ENCODE measurements around the gene MRPL1. TPM values are rescaled to one million over a fixed set of nuclear protein-coding genes. Genes with fewer than 3 reads are reported as not detected.

MRPL1 gene
- polyA plus RNA-seq, 1 donor (not counting 4 experiments of a cell fraction or from before 2014, with no cell fraction given): 71.4 TPM

GRCh38 chr4:77994194-77994721 lies 131.6 kb downstream of the MRPL1 start:
- H3K9ac ChIP-seq (ENCODE audit: control insufficient read depth, extremely low read depth, insufficient read depth, low read length): no peak overlapping the region
- no peak overlapping the region for H3K4me2 ChIP-seq (ENCODE audit: control insufficient read depth, extremely low read depth, insufficient read depth, low read depth, low read length)
- FAIRE-seq (peak; percentile 75), DNase-seq (ENCODE audit: low read depth, low spot score) (no peak)
- no peaks in the 10 kb centered on the region for H3K27me3 ChIP-seq (ENCODE audit: control insufficient read depth, extremely low read depth, insufficient read depth, low read length)
- TF ChIP-seq CTCF (optimal IDR thresholded peaks at IDR 0.05 in 1 of 3, IDR thresholded peaks at IDR 0.05 in 1 of 3, conservative IDR thresholded peaks at IDR 0.05 in 1 of 3; ENCODE audit: extremely low read depth in 1 of 3, insufficient read depth in 2 of 3, low read length in 3 of 3): peak; percentile 48 to 63 (median 58)
- TF ChIP-seq EZH2 (IDR thresholded peaks at IDR 0.05; ENCODE audit: low read length): no peak
- no peak overlapping the region for H3K4me3 ChIP-seq (ENCODE audit: control insufficient read depth in 2 of 3, extremely low read depth in 1 of 3, insufficient read depth in 2 of 3, low read depth in 1 of 3, low read length in 3 of 3)
- H3K9me3 ChIP-seq (ENCODE audit: control insufficient read depth, low read depth, low read length): no peaks in the 10 kb centered on the region
- no peak overlapping the region for H3K27ac ChIP-seq (ENCODE audit: control insufficient read depth, insufficient read depth, low read length)
- no peaks in the 10 kb centered on the region for H4K20me1 ChIP-seq (ENCODE audit: control insufficient read depth, extremely low read depth, insufficient read depth, low read length)
- no peaks in the 10 kb centered on the region for H3K36me3 ChIP-seq (ENCODE audit: control insufficient read depth in 2 of 2, extremely low read depth in 1 of 2, insufficient read depth in 2 of 2, low read length in 2 of 2)
- no peaks in the 10 kb centered on the region for H3K4me1 ChIP-seq (ENCODE audit: control insufficient read depth, extremely low read depth, insufficient read depth, low read length)
- no peak overlapping the region for H2AFZ ChIP-seq (ENCODE audit: control insufficient read depth, low read length)
- H3K9me1 ChIP-seq (ENCODE audit: control insufficient read depth, extremely low read depth, insufficient read depth, low read length): no peaks in the 10 kb centered on the region
- dilution Hi-C loops (cut with MboI; ENCODE audit: extremely low pct_ligation_motif_present, low sequenced_read_pairs): no loop called here
- no peaks in the 10 kb centered on the region for H3K79me2 ChIP-seq (ENCODE audit: control insufficient read depth, insufficient read depth, low read length)

GRCh38 chr4:77996076-77996475 lies 133.4 kb downstream of the MRPL1 start:
- H3K36me3 ChIP-seq (ENCODE audit: control insufficient read depth in 2 of 2, extremely low read depth in 1 of 2, insufficient read depth in 2 of 2, low read length in 2 of 2): no peaks in the 10 kb centered on the region
- H3K4me2 ChIP-seq (ENCODE audit: control insufficient read depth, extremely low read depth, insufficient read depth, low read depth, low read length): no peak overlapping the region
- H2AFZ ChIP-seq (ENCODE audit: control insufficient read depth, low read length): no peak overlapping the region
- no peak overlapping the region for H3K4me3 ChIP-seq (ENCODE audit: control insufficient read depth in 2 of 3, extremely low read depth in 1 of 3, insufficient read depth in 2 of 3, low read depth in 1 of 3, low read length in 3 of 3)
- no peaks in the 10 kb centered on the region for H3K4me1 ChIP-seq (ENCODE audit: control insufficient read depth, extremely low read depth, insufficient read depth, low read length)
- no peak overlapping the region for H3K27ac ChIP-seq (ENCODE audit: control insufficient read depth, insufficient read depth, low read length)
- H3K27me3 ChIP-seq (ENCODE audit: control insufficient read depth, extremely low read depth, insufficient read depth, low read length): no peaks in the 10 kb centered on the region
- H3K79me2 ChIP-seq (ENCODE audit: control insufficient read depth, insufficient read depth, low read length): no peaks in the 10 kb centered on the region
- DNase-seq (ENCODE audit: low read depth, low spot score): no peak
- H3K9ac ChIP-seq (ENCODE audit: control insufficient read depth, extremely low read depth, insufficient read depth, low read length): no peak overlapping the region
- no peaks in the 10 kb centered on the region for H4K20me1 ChIP-seq (ENCODE audit: control insufficient read depth, extremely low read depth, insufficient read depth, low read length)
- dilution Hi-C loops (cut with MboI; ENCODE audit: extremely low pct_ligation_motif_present, low sequenced_read_pairs): no loop called here
- TF ChIP-seq EZH2 (IDR thresholded peaks at IDR 0.05; ENCODE audit: low read length) (no peak), CTCF (optimal IDR thresholded peaks at IDR 0.05 in 1 of 3, IDR thresholded peaks at IDR 0.05 in 1 of 3, conservative IDR thresholded peaks at IDR 0.05 in 1 of 3; ENCODE audit: extremely low read depth in 1 of 3, insufficient read depth in 2 of 3, low read length in 3 of 3) (no peak)
- no peak for FAIRE-seq
- H3K9me3 ChIP-seq (ENCODE audit: control insufficient read depth, low read depth, low read length): no peaks in the 10 kb centered on the region
- H3K9me1 ChIP-seq (ENCODE audit: control insufficient read depth, extremely low read depth, insufficient read depth, low read length): no peaks in the 10 kb centered on the region
